HCT116 (cell line): Measurements from ENCODE around the gene GP1BA. TPM values are rescaled to one million over a fixed set of nuclear protein-coding genes. Genes with fewer than 3 reads are reported as not detected.

ENCODE experiments used
- ATAC-seq: fragments of 200-7000 bp; cut with Tn5 transposase; 2 replicates; pipeline ENCODE4 v1.9.1; 2020; ENCODE audit warnings: mild to moderate bottlenecking, moderate library complexity
- BruUV-seq: library from RNA; stranded (reverse); fragments of 400-500 nt; replicated peaks from 2 replicates; lab custom pipeline; 2021; lab: Mats Ljungman, UMichigan
- CTCF ChIA-PET: fragments of 300-600 bp; sonication (Branson Sonifier 250); formaldehyde crosslinking; loops from one replicate; lab custom pipeline; 2021; ENCODE audit warnings: antibody characterized with exemption; lab: Charles Lee
- POLR2A ChIA-PET: fragments of 300-600, 350-600 bp; sonication (Branson Sonifier 250); formaldehyde crosslinking; loops from one replicate; lab custom pipeline; 2021; ENCODE audit warnings: antibody characterized with exemption; lab: Charles Lee
- RAD21 ChIA-PET, 2 experiments: fragments of 300-600 bp; sonication (Branson Sonifier 250); formaldehyde crosslinking; loops; one replicate each; lab custom pipeline; 2023; ENCODE audit warnings: low total read pairs in 2 of 2; ENCODE audit not compliant: uncharacterized antibody in 2 of 2, unreplicated experiment in 2 of 2, low non-redundant PET in 1 of 2; lab: Charles Lee
- DNase-seq: peaks from one replicate; pipeline ENCODE4 v3.0.0-alpha.2; 2010; ENCODE audit warnings: low read depth, low spot score
- H2AFZ ChIP-seq: fragments of 200-600 bp; shearing (Covaris generic), sonication (generic); 2 replicates; pipeline ENCODE4 v1.6.1; 2017; ENCODE audit warnings: low read depth, mixed run types, mixed read lengths, antibody characterized with exemption, low read length; ENCODE audit not compliant: poor library complexity, severe bottlenecking
- H3K27ac ChIP-seq: 2 replicates; pipeline ENCODE4 v1.5.1; 2012; ENCODE audit warnings: low read depth, low read length
- H3K27me3 ChIP-seq: fragments of 200-600 bp; sonication (generic); 2 replicates; pipeline ENCODE4 v1.6.1; 2016; ENCODE audit warnings: mixed run types, low read length, mixed read lengths; ENCODE audit not compliant: insufficient read depth
- H3K36me3 ChIP-seq, 2 experiments: fragments of 200-500 bp in 1 of 2; fragments of 200-600 bp in 1 of 2; sonication (Bioruptor generic) in 1 of 2; sonication (generic) in 1 of 2; 2 replicates each; pipeline versions ENCODE4 v1.5.1 to v1.6.1; 2014 to 2016; ENCODE audit warnings: low read length in 2 of 2, inconsistent platforms in 1 of 2, mixed read lengths in 1 of 2, mixed run types in 1 of 2; ENCODE audit not compliant: insufficient read depth in 2 of 2, control insufficient read depth in 1 of 2
- H3K4me1 ChIP-seq, 2 experiments: fragments of 200-600 bp in 1 of 2; sonication (generic) in 1 of 2; 2 replicates each; pipeline versions ENCODE4 v1.5.1 to v1.6.1; 2012 to 2017; ENCODE audit warnings: low read length in 2 of 2, inconsistent platforms in 1 of 2, mild to moderate bottlenecking in 1 of 2, mixed read lengths in 1 of 2, mixed run types in 1 of 2, moderate library complexity in 1 of 2; ENCODE audit not compliant: insufficient read depth in 2 of 2, control insufficient read depth in 1 of 2
- H3K4me2 ChIP-seq: fragments of 200-600 bp; sonication (generic); 2 replicates; pipeline ENCODE4 v1.6.1; 2017; ENCODE audit warnings: mixed run types, low read length, mixed read lengths
- H3K4me3 ChIP-seq, 2 experiments: fragments of 200-600 bp in 1 of 2; sonication (generic) in 1 of 2; replicated peaks in 1 of 2; 2 replicates each; pipeline ENCODE4 v1.5.1; 2011 to 2016; ENCODE audit warnings: low read length in 2 of 2, control low read depth in 1 of 2, low read depth in 1 of 2, mild to moderate bottlenecking in 1 of 2, mixed read lengths in 1 of 2, mixed run types in 1 of 2
- H3K79me2 ChIP-seq: fragments of 200-600 bp; sonication (generic); 2 replicates; pipeline ENCODE4 v1.6.1; 2017; ENCODE audit warnings: mild to moderate bottlenecking, mixed run types, low read length, moderate library complexity, mixed read lengths; ENCODE audit not compliant: insufficient read depth
- H3K9ac ChIP-seq: fragments of 200-600 bp; sonication (generic); 2 replicates; pipeline ENCODE4 v1.6.1; 2016; ENCODE audit warnings: low read length, mixed read lengths
- H3K9me2 ChIP-seq: fragments of 200-600 bp; sonication (generic), shearing (Covaris generic); 2 replicates; pipeline ENCODE4 v1.6.1; 2017; ENCODE audit warnings: mixed run types, mild to moderate bottlenecking, moderate library complexity; ENCODE audit not compliant: insufficient read depth
- H3K9me3 ChIP-seq, 2 experiments: fragments of 200-500 bp in 1 of 2; fragments of 200-600 bp in 1 of 2; sonication (Bioruptor generic) in 1 of 2; sonication (generic) in 1 of 2; 2 replicates each; pipeline ENCODE4 v1.6.1; 2014 to 2017; ENCODE audit warnings: low read length in 2 of 2, mixed read lengths in 2 of 2, inconsistent platforms in 1 of 2, low read depth in 1 of 2, mild to moderate bottlenecking in 1 of 2, mixed run types in 1 of 2, moderate library complexity in 1 of 2; ENCODE audit not compliant: control insufficient read depth in 1 of 2, insufficient read depth in 1 of 2
- H4K20me1 ChIP-seq: fragments of 200-600 bp; sonication (generic), shearing (Covaris generic); 2 replicates; pipeline ENCODE4 v1.6.1; 2017; ENCODE audit warnings: mixed run types, mild to moderate bottlenecking, moderate library complexity; ENCODE audit not compliant: insufficient read depth
- CBX3 ChIP-seq: IDR thresholded peaks from 2 replicates; pipeline ENCODE4 v1.6.1; 2012; ENCODE audit warnings: low read depth
- CEBPB ChIP-seq: IDR thresholded peaks from 2 replicates; pipeline ENCODE4 v1.6.1; 2012; ENCODE audit warnings: low read depth
- FOSL1 ChIP-seq: IDR thresholded peaks from 2 replicates; pipeline ENCODE4 v1.6.1; 2012; ENCODE audit warnings: low read depth
- JUND ChIP-seq: IDR thresholded peaks from 2 replicates; pipeline ENCODE4 v1.6.1; 2012
- POLR2AphosphoS5 ChIP-seq: IDR thresholded peaks from 2 replicates; pipeline ENCODE4 v1.6.1; 2011; ENCODE audit warnings: mild to moderate bottlenecking, low read depth, low read length, moderate library complexity
- SIN3A ChIP-seq: IDR thresholded peaks from 2 replicates; pipeline ENCODE4 v1.6.1; 2012; ENCODE audit warnings: low read depth
- SP1 ChIP-seq: IDR thresholded peaks from 2 replicates; pipeline ENCODE4 v1.6.1; 2012; ENCODE audit warnings: low read depth
- YY1 ChIP-seq: IDR thresholded peaks from 2 replicates; pipeline ENCODE4 v1.6.1; 2011; ENCODE audit warnings: low read length, low read depth, moderate library complexity, mild to moderate bottlenecking; ENCODE audit not compliant: insufficient replicate concordance; ENCODE audit errors: extremely low read depth
- ZFX ChIP-seq: fragments of 450-650 bp; IDR thresholded peaks from 2 replicates; pipeline ENCODE4 v1.6.1; 2017
- intact Hi-C: fragments of 100-400 bp; cut with micrococcal nuclease; formaldehyde crosslinking; loops from 2 replicates; pipeline ENCODE4 v1.10.0; 2022
- total RNA-seq: library from RNA; stranded (reverse); gene quantifications from one replicate; pipeline ENCODE4 v1.2.1, GENCODE V29; 2021; ENCODE audit not compliant: unreplicated experiment
- TF ChIP-seq, protein P1 (sequence below): IDR thresholded peaks from 2 replicates; pipeline ENCODE4 v1.6.1; 2012; ENCODE audit warnings: low read depth
- TF ChIP-seq, protein P2 (sequence below): IDR thresholded peaks from 2 replicates; pipeline ENCODE4 v1.6.1; 2011; ENCODE audit warnings: mild to moderate bottlenecking, low read length, moderate library complexity; ENCODE audit not compliant: insufficient replicate concordance; ENCODE audit errors: extremely low read depth
- TF ChIP-seq, protein P3 (sequence below): IDR thresholded peaks from 2 replicates; pipeline ENCODE4 v1.6.1; 2012
- TF ChIP-seq, protein P4 (sequence below), 3 experiments: fragments of 200-600 bp in 1 of 3; sonication (generic) in 1 of 3; IDR thresholded peaks in 2 of 3; conservative IDR thresholded peaks in 1 of 3; 2 replicates each; pipeline ENCODE4 v1.5.1; 2012 to 2017; ENCODE audit warnings: low read depth in 2 of 3, low read length in 2 of 3, antibody characterized with exemption in 1 of 3, borderline replicate concordance in 1 of 3, control low read depth in 1 of 3, mild to moderate bottlenecking in 1 of 3, mixed read lengths in 1 of 3, mixed run types in 1 of 3, moderate library complexity in 1 of 3; ENCODE audit not compliant: insufficient read depth in 1 of 3

The GP1BA gene
- total RNA-seq, 1 experiment from 2014 or later = not detected

DNA sequence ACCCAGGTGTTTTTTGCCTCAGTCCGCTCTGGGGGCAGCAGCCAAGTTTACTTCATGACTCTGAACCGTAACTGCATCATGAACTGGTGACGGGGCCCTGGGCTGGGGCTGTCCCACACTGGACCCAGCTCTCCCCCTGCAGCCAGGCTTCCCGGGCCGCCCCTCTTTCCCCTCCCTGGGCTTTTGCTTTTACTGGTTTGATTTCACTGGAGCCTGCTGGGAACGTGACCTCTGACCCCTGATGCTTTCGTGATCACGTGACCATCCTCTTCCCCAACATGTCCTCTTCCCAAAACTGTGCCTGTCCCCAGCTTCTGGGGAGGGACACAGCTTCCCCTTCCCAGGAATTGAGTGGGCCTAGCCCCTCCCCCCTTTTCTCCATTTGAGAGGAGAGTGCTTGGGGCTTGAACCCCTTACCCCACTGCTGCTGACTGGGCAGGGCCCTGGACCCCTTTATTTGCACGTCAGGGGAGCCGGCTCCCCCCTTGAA lies 34.8 kb upstream of the GP1BA start:
- intact Hi-C loops = no loop called here
- ChIA-PET POLR2A (no interaction called here), RAD21 (no interaction called here), CTCF (no interaction called here)
- Histone ChIP-seq H3K9me3 (no peaks in the 10 kb centered on the region), H3K4me3 (no peak overlapping the region), H3K9ac (no peak overlapping the region), H3K27me3 (no peaks in the 10 kb centered on the region), H3K4me1 (no peaks in the 10 kb centered on the region), H3K9me2 (no peaks in the 10 kb centered on the region), H4K20me1 (no peaks in the 10 kb centered on the region), H3K27ac (no peak overlapping the region), H3K4me2 (no peak overlapping the region), H3K36me3 (peaks cover 11 to 30% of the 10 kb centered on the region in 2 experiments; a peak in 3 of 4 replicates), H2AFZ (no peak overlapping the region), H3K79me2 (no peaks in the 10 kb centered on the region)
- ATAC-seq (no peak), DNase-seq (no peak)
- TF ChIP-seq FOSL1 = no peak
- no peak for TF ChIP-seq CEBPB
- TF ChIP-seq POLR2AphosphoS5 = no peak
- TF ChIP-seq, protein P1, sequence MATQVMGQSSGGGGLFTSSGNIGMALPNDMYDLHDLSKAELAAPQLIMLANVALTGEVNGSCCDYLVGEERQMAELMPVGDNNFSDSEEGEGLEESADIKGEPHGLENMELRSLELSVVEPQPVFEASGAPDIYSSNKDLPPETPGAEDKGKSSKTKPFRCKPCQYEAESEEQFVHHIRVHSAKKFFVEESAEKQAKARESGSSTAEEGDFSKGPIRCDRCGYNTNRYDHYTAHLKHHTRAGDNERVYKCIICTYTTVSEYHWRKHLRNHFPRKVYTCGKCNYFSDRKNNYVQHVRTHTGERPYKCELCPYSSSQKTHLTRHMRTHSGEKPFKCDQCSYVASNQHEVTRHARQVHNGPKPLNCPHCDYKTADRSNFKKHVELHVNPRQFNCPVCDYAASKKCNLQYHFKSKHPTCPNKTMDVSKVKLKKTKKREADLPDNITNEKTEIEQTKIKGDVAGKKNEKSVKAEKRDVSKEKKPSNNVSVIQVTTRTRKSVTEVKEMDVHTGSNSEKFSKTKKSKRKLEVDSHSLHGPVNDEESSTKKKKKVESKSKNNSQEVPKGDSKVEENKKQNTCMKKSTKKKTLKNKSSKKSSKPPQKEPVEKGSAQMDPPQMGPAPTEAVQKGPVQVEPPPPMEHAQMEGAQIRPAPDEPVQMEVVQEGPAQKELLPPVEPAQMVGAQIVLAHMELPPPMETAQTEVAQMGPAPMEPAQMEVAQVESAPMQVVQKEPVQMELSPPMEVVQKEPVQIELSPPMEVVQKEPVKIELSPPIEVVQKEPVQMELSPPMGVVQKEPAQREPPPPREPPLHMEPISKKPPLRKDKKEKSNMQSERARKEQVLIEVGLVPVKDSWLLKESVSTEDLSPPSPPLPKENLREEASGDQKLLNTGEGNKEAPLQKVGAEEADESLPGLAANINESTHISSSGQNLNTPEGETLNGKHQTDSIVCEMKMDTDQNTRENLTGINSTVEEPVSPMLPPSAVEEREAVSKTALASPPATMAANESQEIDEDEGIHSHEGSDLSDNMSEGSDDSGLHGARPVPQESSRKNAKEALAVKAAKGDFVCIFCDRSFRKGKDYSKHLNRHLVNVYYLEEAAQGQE = no peak
- no peak for TF ChIP-seq JUND
- TF ChIP-seq, protein P2, sequence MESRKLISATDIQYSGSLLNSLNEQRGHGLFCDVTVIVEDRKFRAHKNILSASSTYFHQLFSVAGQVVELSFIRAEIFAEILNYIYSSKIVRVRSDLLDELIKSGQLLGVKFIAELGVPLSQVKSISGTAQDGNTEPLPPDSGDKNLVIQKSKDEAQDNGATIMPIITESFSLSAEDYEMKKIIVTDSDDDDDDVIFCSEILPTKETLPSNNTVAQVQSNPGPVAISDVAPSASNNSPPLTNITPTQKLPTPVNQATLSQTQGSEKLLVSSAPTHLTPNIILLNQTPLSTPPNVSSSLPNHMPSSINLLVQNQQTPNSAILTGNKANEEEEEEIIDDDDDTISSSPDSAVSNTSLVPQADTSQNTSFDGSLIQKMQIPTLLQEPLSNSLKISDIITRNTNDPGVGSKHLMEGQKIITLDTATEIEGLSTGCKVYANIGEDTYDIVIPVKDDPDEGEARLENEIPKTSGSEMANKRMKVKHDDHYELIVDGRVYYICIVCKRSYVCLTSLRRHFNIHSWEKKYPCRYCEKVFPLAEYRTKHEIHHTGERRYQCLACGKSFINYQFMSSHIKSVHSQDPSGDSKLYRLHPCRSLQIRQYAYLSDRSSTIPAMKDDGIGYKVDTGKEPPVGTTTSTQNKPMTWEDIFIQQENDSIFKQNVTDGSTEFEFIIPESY = no peak
- TF ChIP-seq, protein P3, sequence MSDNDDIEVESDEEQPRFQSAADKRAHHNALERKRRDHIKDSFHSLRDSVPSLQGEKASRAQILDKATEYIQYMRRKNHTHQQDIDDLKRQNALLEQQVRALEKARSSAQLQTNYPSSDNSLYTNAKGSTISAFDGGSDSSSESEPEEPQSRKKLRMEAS = no peak
- TF ChIP-seq, protein P4, sequence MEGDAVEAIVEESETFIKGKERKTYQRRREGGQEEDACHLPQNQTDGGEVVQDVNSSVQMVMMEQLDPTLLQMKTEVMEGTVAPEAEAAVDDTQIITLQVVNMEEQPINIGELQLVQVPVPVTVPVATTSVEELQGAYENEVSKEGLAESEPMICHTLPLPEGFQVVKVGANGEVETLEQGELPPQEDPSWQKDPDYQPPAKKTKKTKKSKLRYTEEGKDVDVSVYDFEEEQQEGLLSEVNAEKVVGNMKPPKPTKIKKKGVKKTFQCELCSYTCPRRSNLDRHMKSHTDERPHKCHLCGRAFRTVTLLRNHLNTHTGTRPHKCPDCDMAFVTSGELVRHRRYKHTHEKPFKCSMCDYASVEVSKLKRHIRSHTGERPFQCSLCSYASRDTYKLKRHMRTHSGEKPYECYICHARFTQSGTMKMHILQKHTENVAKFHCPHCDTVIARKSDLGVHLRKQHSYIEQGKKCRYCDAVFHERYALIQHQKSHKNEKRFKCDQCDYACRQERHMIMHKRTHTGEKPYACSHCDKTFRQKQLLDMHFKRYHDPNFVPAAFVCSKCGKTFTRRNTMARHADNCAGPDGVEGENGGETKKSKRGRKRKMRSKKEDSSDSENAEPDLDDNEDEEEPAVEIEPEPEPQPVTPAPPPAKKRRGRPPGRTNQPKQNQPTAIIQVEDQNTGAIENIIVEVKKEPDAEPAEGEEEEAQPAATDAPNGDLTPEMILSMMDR (IDR thresholded peaks at IDR 0.05 in 2 of 3, conservative IDR thresholded peaks at IDR 0.05 in 1 of 3; ENCODE audit: borderline replicate concordance in 1 of 3, insufficient read depth in 1 of 3, low read depth in 2 of 3, low read length in 2 of 3) = no peak
- TF ChIP-seq SP1 = no peak
- no peak for TF ChIP-seq CBX3
- no peak for TF ChIP-seq ZFX
- no peak for TF ChIP-seq YY1
- no peak for TF ChIP-seq SIN3A
- BruUV-seq = no TSS peak
